NB4 (cell line): ENCODE results near the gene C1orf52.
"Not testable (repeated sequence)": the region's sequence is repeated elsewhere in the genome, so short reads cannot be mapped to it uniquely, and the experiment has no call there.

Experiments
- DNase-seq: peaks from one replicate; pipeline ENCODE4 v3.0.0; 2010; ENCODE audit warnings: low read depth
- H3K4me3 ChIP-seq: one replicate; pipeline ENCODE4 v1.5.1; 2011; ENCODE audit warnings: mild to moderate bottlenecking, low read depth, low read length, moderate library complexity
- CTCF ChIP-seq: IDR thresholded peaks from one replicate; pipeline ENCODE4 v1.5.1; 2012; ENCODE audit warnings: low read depth, low read length
- MAX ChIP-seq: IDR thresholded peaks from 2 replicates; pipeline ENCODE4 v1.6.1; 2011; ENCODE audit warnings: low read depth, low read length
- MYC ChIP-seq: IDR thresholded peaks from 2 replicates; pipeline ENCODE4 v1.6.1; 2011; ENCODE audit warnings: low read depth, low read length
- POLR2A ChIP-seq: IDR thresholded peaks from 2 replicates; pipeline ENCODE4 v1.6.1; 2011; ENCODE audit warnings: mild to moderate bottlenecking; ENCODE audit not compliant: insufficient read length; ENCODE audit errors: extremely low read depth

Gene C1orf52

GRCh38 chr1:85264150-85264549 lies 4.7 kb upstream of the C1orf52 start:
- no peak for DNase-seq
- no peak overlapping the region for H3K4me3 ChIP-seq
- TF ChIP-seq MYC: no peak
- TF ChIP-seq MAX: no peak
- TF ChIP-seq POLR2A: no peak
- TF ChIP-seq CTCF: no peak

- H3K4me3 ChIP-seq: no peak overlapping the region
- TF ChIP-seq MYC (no peak), POLR2A (no peak), MAX (no peak), CTCF (no peak)
- no peak for DNase-seq
Observed at GRCh38 chr1:85262985-85263384, 3.5 kb upstream of the C1orf52 start.

GRCh38 chr1:85259912-85260274 lies 431 bp upstream of the C1orf52 start:
- TF ChIP-seq MYC (no peak), MAX (no peak), CTCF (no peak), POLR2A (no peak)
- H3K4me3 ChIP-seq: no peak overlapping the region
- DNase-seq: no peak

GRCh38 chr1:85258536-85259117 lies 835 bp downstream of the C1orf52 start:
- peak; percentile 30 for DNase-seq
- peak overlapping the region; percentile 89 for H3K4me3 ChIP-seq
- TF ChIP-seq CTCF: peak; percentile 7
- TF ChIP-seq POLR2A: no peak
- no peak for TF ChIP-seq MAX

GRCh38 chr1:85249042-85249441 lies 10.4 kb downstream of the C1orf52 start:
- not testable (repeated sequence) for H3K4me3 ChIP-seq, DNase-seq

- TF ChIP-seq POLR2A: no peak
- no peak for TF ChIP-seq CTCF
- TF ChIP-seq MYC: no peak
- TF ChIP-seq MAX: no peak
- no peak for DNase-seq
- no peak overlapping the region for H3K4me3 ChIP-seq
Observed at GRCh38 chr1:85245891-85246290, 13.6 kb downstream of the C1orf52 start.
